Heart left ventricle (tissue), 13 donors: Measurements from ENCODE around the gene NRSN2.

ENCODE experiments used
- CTCF ChIP-seq, 12 donors: fragments of 200-600 bp; sonication (generic) in 4 of 12; IDR thresholded peaks; one replicate each; pipeline versions ENCODE4 v1.5.0 to v1.8.0; 2018 to 2022; ENCODE audit warnings: antibody characterized with exemption in 12 of 12, mild to moderate bottlenecking in 5 of 12
- POLR2A ChIP-seq, 2 donors: fragments of 450-650 bp; IDR thresholded peaks; one replicate each; pipeline ENCODE4 v1.6.1; 2017; ENCODE audit warnings: antibody characterized with exemption in 2 of 2, mild to moderate bottlenecking in 2 of 2, moderate library complexity in 2 of 2
- donor health status: ischemic (EF 13 %, LVEDD 7.1; RV severe dilation, severe dysfunction).
- donor health status: DM: no; HTN: yes; CAD: no.
- donor health status: DM: no; HTN: no; CAD: no.
- donor health status: ischemic (EF 25% LVEDD 6.9; RV normal size, moderate dysfunction).
- donor health status: ischemic (EF 25% LVEDD 5.7; RV mildly dilated, moderate dysfunction).
- donor health status: ischemic (EF 35%, LVEDD 5.7; RV mildly dilated, moderate dysfunction).
- donor health status: nonischemic (EF 11% LVEDD 7.7; RV severe dilation, severe dysfunction).
- donor health status: DM: yes; HTN: yes; CAD: no.
- donor health status: PGD.
- donor health status: ischemic (EF 29% LVEDD 5.4; RV normal size, mild dysfunction).
- donor health status: nonischemic (EF 23%, LVEDD 6.1; RV moderate dilation, normal function).

- no peak for TF ChIP-seq POLR2A (IDR thresholded peaks at IDR 0.05)
- TF ChIP-seq CTCF (IDR thresholded peaks at IDR 0.05), result no peak
Observed at GRCh38 chr20:366719-367485, 20.0 kb downstream of the NRSN2 start.
